GM12872 (cell line): ENCODE measurements around the gene WWC1.

Experiments used
- TF ChIP-seq, protein P1 (sequence below): IDR thresholded peaks from 3 replicates; pipeline ENCODE4 v1.5.1; 2011; ENCODE audit warnings: low read depth, mild to moderate bottlenecking, low read length, moderate library complexity; ENCODE audit not compliant: insufficient read depth

Gene WWC1

GRCh38 chr5:168393773-168394172 lies 102.3 kb downstream of the WWC1 start:
- TF ChIP-seq, protein P1, sequence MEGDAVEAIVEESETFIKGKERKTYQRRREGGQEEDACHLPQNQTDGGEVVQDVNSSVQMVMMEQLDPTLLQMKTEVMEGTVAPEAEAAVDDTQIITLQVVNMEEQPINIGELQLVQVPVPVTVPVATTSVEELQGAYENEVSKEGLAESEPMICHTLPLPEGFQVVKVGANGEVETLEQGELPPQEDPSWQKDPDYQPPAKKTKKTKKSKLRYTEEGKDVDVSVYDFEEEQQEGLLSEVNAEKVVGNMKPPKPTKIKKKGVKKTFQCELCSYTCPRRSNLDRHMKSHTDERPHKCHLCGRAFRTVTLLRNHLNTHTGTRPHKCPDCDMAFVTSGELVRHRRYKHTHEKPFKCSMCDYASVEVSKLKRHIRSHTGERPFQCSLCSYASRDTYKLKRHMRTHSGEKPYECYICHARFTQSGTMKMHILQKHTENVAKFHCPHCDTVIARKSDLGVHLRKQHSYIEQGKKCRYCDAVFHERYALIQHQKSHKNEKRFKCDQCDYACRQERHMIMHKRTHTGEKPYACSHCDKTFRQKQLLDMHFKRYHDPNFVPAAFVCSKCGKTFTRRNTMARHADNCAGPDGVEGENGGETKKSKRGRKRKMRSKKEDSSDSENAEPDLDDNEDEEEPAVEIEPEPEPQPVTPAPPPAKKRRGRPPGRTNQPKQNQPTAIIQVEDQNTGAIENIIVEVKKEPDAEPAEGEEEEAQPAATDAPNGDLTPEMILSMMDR, result no peak

- TF ChIP-seq, protein P1, result no peak
Observed at GRCh38 chr5:168400429-168401220, 109.2 kb downstream of the WWC1 start.

DNA sequence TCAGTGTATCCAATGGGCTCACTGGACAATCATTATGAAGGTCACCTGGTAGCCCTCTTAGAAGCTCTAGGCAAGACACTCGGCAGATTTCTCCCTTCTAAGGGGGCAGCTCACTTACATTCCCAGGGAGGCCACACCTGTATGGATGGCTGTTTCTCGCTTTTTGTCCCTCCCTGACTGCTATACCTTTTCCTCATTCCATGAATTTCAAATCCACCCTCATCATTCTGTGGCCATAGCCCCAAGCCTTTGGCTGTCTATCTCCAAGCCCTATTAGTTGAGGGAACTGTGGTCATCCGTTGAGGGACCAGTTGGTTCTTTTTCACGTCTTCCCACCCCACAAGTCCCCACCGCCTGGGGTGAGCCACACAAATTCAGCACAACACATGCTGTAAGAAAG lies 109.8 kb downstream of the WWC1 start:
- TF ChIP-seq, protein P1, result no peak

- TF ChIP-seq, protein P1, result no peak
Observed at GRCh38 chr5:168401880-168402279, 110.4 kb downstream of the WWC1 start.

DNA sequence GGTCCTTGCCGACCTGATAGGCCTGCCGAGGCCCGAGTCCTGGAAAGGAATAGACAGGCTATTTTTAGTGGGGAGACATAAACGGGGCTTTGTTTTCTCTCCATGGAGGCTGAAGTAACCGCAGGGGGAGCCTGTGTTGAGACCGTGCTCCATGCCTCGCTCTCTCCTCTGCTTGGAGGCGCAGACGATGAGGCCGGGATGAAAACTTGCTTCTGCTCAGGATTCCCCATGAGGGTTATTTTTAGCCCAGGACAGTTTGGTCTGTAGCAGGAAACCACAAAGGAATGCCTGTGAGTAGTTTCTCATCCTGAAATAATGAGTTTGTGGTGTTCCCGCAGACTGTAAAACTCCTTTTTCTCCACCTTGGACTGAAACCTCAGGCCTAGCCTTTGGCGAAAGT lies 112.9 kb downstream of the WWC1 start:
- TF ChIP-seq, protein P1, result no peak

- TF ChIP-seq, protein P1, result no peak
Observed at GRCh38 chr5:168407211-168407610, 115.8 kb downstream of the WWC1 start.

DNA sequence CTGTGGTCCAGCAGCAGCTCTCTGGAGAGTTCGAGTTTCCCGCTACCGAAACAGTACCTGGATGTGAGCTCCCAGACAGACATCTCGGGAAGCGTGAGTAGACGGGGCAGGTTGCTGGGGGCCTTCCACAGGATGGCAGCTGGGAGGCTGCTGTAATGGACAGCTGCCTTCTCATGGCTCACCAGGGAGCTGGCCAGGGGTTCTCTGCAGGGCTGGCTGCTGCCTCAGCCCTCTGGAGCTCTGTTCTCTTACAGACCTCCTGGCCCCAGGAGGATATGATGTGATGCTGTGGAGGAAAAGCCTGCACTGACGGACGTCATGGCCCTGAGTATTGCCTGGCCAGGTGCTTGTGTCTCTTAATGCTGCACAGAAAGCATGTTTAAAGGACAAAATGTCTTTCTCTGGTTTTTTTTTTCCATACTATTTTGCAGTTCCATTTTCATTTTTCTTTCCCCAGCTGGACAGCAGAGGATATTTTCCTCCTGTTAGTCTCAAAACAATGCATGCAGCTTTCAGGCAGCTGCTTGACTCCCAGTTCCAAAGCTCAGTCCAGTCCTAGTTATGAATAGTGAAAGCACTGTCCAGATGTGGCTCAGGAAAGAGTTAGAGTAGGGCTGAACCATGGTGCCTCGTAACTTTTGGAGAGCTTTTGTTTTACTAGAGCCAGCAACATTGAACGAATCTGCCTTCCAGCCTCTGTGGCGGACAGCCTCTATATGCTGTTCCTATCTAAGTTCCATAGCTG lies 117.3 kb downstream of the WWC1 start:
- TF ChIP-seq, protein P1, result no peak
